MM.1S (cell line): ENCODE data around the gene GON4L.

Experiments
- DNase-seq: peaks from one replicate; pipeline ENCODE4 v3.0.0-alpha.2; 2015
- H2AFZ ChIP-seq: fragments of 300-600 bp; sonication (generic); 2 replicates; pipeline ENCODE4 v1.6.0; 2016; ENCODE audit warnings: antibody characterized with exemption, low read length
- H3F3A ChIP-seq: fragments of 300-600 bp; sonication (generic); 2 replicates; pipeline ENCODE4 v1.6.1; 2016; ENCODE audit warnings: mild to moderate bottlenecking, antibody characterized with exemption, low read length, moderate library complexity, mixed read lengths; ENCODE audit not compliant: insufficient read depth
- H3K27ac ChIP-seq: fragments of 300-600 bp; sonication (generic); 2 replicates; pipeline ENCODE4 v1.5.1; 2016; ENCODE audit warnings: mild to moderate bottlenecking, low read length
- H3K27me3 ChIP-seq: fragments of 300-600 bp; sonication (generic); replicated peaks from 2 replicates; pipeline ENCODE4 v1.6.0; 2016; ENCODE audit warnings: low read length; ENCODE audit not compliant: insufficient read depth
- H3K36me3 ChIP-seq: fragments of 300-600 bp; sonication (generic); replicated peaks from 2 replicates; pipeline ENCODE4 v1.6.1; 2016; ENCODE audit warnings: mild to moderate bottlenecking, low read length, mixed read lengths; ENCODE audit not compliant: insufficient read depth
- H3K4me1 ChIP-seq: fragments of 300-600 bp; sonication (generic); 2 replicates; pipeline ENCODE4 v1.6.1; 2016; ENCODE audit warnings: low read length, mixed read lengths
- H3K4me2 ChIP-seq: fragments of 300-600 bp; sonication (generic); 2 replicates; pipeline ENCODE4 v1.6.0; 2016; ENCODE audit warnings: low read depth, low read length
- H3K4me3 ChIP-seq: fragments of 300-600 bp; sonication (generic); 2 replicates; pipeline ENCODE4 v1.5.1; 2016; ENCODE audit warnings: low read length, mixed read lengths
- H3K79me2 ChIP-seq: fragments of 300-600 bp; sonication (generic); 2 replicates; pipeline ENCODE4 v1.6.1; 2016; ENCODE audit warnings: mixed run types, low read length, mixed read lengths
- H3K9ac ChIP-seq: fragments of 300-600 bp; sonication (generic); 2 replicates; pipeline ENCODE4 v1.6.1; 2016; ENCODE audit warnings: low read length, mixed read lengths
- H3K9me2 ChIP-seq: fragments of 300-600 bp; sonication (generic); replicated peaks from 2 replicates; pipeline ENCODE4 v1.6.1; 2016; ENCODE audit warnings: mild to moderate bottlenecking, low read length, mixed read lengths; ENCODE audit not compliant: insufficient read depth
- H3K9me3 ChIP-seq: fragments of 300-600 bp; sonication (generic); replicated peaks from 2 replicates; pipeline ENCODE4 v1.6.1; 2016; ENCODE audit warnings: mild to moderate bottlenecking, low read length, mixed read lengths; ENCODE audit not compliant: insufficient read depth
- H4K20me1 ChIP-seq: fragments of 300-600 bp; sonication (generic); 2 replicates; pipeline ENCODE4 v1.6.1; 2016; ENCODE audit warnings: mild to moderate bottlenecking, low read length, moderate library complexity, mixed read lengths; ENCODE audit not compliant: insufficient read depth
- CTCF ChIP-seq: fragments of 300-600 bp; sonication (generic); IDR thresholded peaks from 2 replicates; pipeline ENCODE4 v1.5.1; 2016; ENCODE audit warnings: antibody characterized with exemption, low read length, mixed read lengths
- EZH2 ChIP-seq: fragments of 300-600 bp; sonication (generic); optimal IDR thresholded peaks from 2 replicates; pipeline ENCODE3; 2017; ENCODE audit warnings: low read depth, mild to moderate bottlenecking, antibody characterized with exemption, low read length, mixed read lengths
- EZH2phosphoT487 ChIP-seq: fragments of 300-600 bp; sonication (generic); IDR thresholded peaks from 2 replicates; pipeline ENCODE4 v1.6.1; 2018; ENCODE audit warnings: antibody characterized with exemption, low read length

The GON4L gene

GRCh38 chr1:155834296-155834926 lies 22.6 kb downstream of the GON4L start:
- no peaks in the 10 kb centered on the region for H3K9me3 ChIP-seq
- no peaks in the 10 kb centered on the region for H3K9me2 ChIP-seq
- H3K4me3 ChIP-seq: no peak overlapping the region
- no peak for DNase-seq
- no peaks in the 10 kb centered on the region for H4K20me1 ChIP-seq
- no peak overlapping the region for H3K4me2 ChIP-seq
- H3K27ac ChIP-seq: no peak overlapping the region
- H3K79me2 ChIP-seq: peaks cover 10% of the 10 kb centered on the region; the same call in 1 of the 2 replicates
- H3K36me3 ChIP-seq: no peaks in the 10 kb centered on the region
- H3F3A ChIP-seq: no peaks in the 10 kb centered on the region
- no peaks in the 10 kb centered on the region for H3K27me3 ChIP-seq
- no peaks in the 10 kb centered on the region for H3K4me1 ChIP-seq
- H3K9ac ChIP-seq: no peak overlapping the region
- no peak overlapping the region for H2AFZ ChIP-seq
- TF ChIP-seq EZH2 (no peak), CTCF (no peak), EZH2phosphoT487 (no peak)

GRCh38 chr1:155833665-155834295 lies 23.2 kb downstream of the GON4L start:
- H3K9me2 ChIP-seq: no peaks in the 10 kb centered on the region
- no peaks in the 10 kb centered on the region for H3K36me3 ChIP-seq
- H3K4me1 ChIP-seq: no peaks in the 10 kb centered on the region
- H3K27ac ChIP-seq: no peak overlapping the region
- DNase-seq: peak; percentile 3
- H3K9ac ChIP-seq: no peak overlapping the region
- no peaks in the 10 kb centered on the region for H3F3A ChIP-seq
- peaks cover 10% of the 10 kb centered on the region; the same call in 1 of the 2 replicates for H3K79me2 ChIP-seq
- H2AFZ ChIP-seq: no peak overlapping the region
- H3K4me3 ChIP-seq: no peak overlapping the region
- TF ChIP-seq CTCF: no peak
- TF ChIP-seq EZH2: no peak
- TF ChIP-seq EZH2phosphoT487: no peak
- no peaks in the 10 kb centered on the region for H3K27me3 ChIP-seq
- H3K4me2 ChIP-seq: no peak overlapping the region
- H3K9me3 ChIP-seq: no peaks in the 10 kb centered on the region
- no peaks in the 10 kb centered on the region for H4K20me1 ChIP-seq

DNA sequence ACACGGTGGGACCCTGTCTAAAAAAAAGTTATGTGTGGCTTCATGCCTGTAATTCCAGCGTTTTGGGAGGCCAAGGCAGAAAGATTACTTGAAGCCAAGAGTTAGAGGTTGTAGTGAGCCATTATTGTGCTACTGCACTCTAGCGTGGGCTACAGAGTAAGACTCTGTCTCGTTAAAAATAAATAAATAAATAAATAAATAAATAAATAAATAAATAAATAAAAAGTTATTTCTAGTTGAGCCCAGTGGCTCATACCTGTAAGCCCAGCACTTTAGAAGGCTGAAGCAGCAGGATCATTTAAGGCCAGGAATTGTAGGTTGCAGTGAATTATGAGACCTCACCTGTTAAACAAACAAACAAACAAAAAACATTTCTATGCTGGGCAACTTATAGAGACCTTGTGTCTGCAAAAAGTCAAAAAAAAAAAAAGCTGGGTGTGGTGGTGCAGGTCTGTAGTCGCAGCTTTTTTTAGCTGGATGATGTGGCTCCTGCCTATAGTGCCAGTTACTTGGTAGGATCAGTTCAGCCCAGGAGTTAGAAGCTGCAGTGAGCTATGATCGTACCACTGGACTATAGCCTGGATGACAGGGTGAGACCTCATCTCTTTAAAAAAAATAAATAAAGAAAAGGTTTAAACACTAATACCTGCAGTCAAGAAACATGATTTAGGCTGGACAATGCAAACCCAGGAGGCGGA lies 25.6 kb downstream of the GON4L start:
- Histone ChIP-seq H3K79me2 (peaks cover 3% of the 10 kb centered on the region; the same call in 1 of the 2 replicates), H3F3A (no peaks in the 10 kb centered on the region), H3K4me1 (no peaks in the 10 kb centered on the region), H3K27ac (no peak overlapping the region), H3K36me3 (no peaks in the 10 kb centered on the region), H3K9ac (no peak overlapping the region), H3K4me3 (no peak overlapping the region), H2AFZ (no peak overlapping the region), H3K27me3 (no peaks in the 10 kb centered on the region), H4K20me1 (no peaks in the 10 kb centered on the region), H3K9me2 (no peaks in the 10 kb centered on the region), H3K9me3 (no peaks in the 10 kb centered on the region), H3K4me2 (no peak overlapping the region)
- TF ChIP-seq EZH2phosphoT487: no peak
- TF ChIP-seq EZH2: no peak
- TF ChIP-seq CTCF: no peak
- no peak for DNase-seq
